KMS-11 (cell line): ENCODE measurements around the gene ADCYAP1.

Experiments
- H2AFZ ChIP-seq: fragments of 200-600 bp; sonication (generic); 2 replicates; pipeline ENCODE4 v1.6.1; 2016; ENCODE audit warnings: antibody characterized with exemption, mixed run types, low read depth
- H3K27ac ChIP-seq: fragments of 200-600 bp; sonication (generic); 2 replicates; pipeline ENCODE4 v1.6.1; 2016; ENCODE audit warnings: mild to moderate bottlenecking, mixed run types
- H3K27me3 ChIP-seq: fragments of 200-600 bp; sonication (generic); 2 replicates; pipeline ENCODE4 v1.6.1; 2017; ENCODE audit warnings: mild to moderate bottlenecking, low read depth, mixed run types, moderate library complexity; ENCODE audit not compliant: insufficient read depth
- H3K36me3 ChIP-seq: fragments of 200-600 bp; sonication (generic); 2 replicates; pipeline ENCODE4 v1.6.1; 2017; ENCODE audit warnings: mild to moderate bottlenecking, mixed run types; ENCODE audit not compliant: insufficient read depth
- H3K4me1 ChIP-seq: fragments of 200-600 bp; sonication (generic); 2 replicates; pipeline ENCODE4 v1.6.1; 2016; ENCODE audit warnings: mild to moderate bottlenecking, low read depth, mixed run types; ENCODE audit not compliant: poor library complexity, severe bottlenecking
- H3K4me2 ChIP-seq: fragments of 200-600 bp; sonication (generic); 2 replicates; pipeline ENCODE4 v1.7.0; 2016; ENCODE audit warnings: mild to moderate bottlenecking, mixed run types
- H3K4me3 ChIP-seq: fragments of 200-600 bp; sonication (generic); IDR thresholded peaks from 2 replicates; pipeline ENCODE4 v1.6.1; 2017; ENCODE audit warnings: low read depth, low read length, mixed read lengths; ENCODE audit not compliant: insufficient read depth
- H3K79me2 ChIP-seq: fragments of 200-600 bp; sonication (generic); 2 replicates; pipeline ENCODE4 v1.6.1; 2016; ENCODE audit warnings: low read depth, mixed run types; ENCODE audit not compliant: insufficient read depth
- H3K9ac ChIP-seq: fragments of 200-600 bp; sonication (generic); 2 replicates; pipeline ENCODE4 v1.6.1; 2016; ENCODE audit warnings: mild to moderate bottlenecking, mixed run types
- H4K20me1 ChIP-seq: fragments of 200-600 bp; sonication (generic); 2 replicates; pipeline ENCODE4 v1.6.1; 2016; ENCODE audit warnings: mild to moderate bottlenecking, mixed run types; ENCODE audit not compliant: insufficient read depth
- TF ChIP-seq, protein P1 (sequence below): fragments of 200-600 bp; sonication (generic); conservative IDR thresholded peaks from 2 replicates; pipeline ENCODE4 v1.6.1; 2017; ENCODE audit warnings: low read depth, mild to moderate bottlenecking, antibody characterized with exemption, low read length, moderate library complexity, mixed read lengths

Gene ADCYAP1

DNA sequence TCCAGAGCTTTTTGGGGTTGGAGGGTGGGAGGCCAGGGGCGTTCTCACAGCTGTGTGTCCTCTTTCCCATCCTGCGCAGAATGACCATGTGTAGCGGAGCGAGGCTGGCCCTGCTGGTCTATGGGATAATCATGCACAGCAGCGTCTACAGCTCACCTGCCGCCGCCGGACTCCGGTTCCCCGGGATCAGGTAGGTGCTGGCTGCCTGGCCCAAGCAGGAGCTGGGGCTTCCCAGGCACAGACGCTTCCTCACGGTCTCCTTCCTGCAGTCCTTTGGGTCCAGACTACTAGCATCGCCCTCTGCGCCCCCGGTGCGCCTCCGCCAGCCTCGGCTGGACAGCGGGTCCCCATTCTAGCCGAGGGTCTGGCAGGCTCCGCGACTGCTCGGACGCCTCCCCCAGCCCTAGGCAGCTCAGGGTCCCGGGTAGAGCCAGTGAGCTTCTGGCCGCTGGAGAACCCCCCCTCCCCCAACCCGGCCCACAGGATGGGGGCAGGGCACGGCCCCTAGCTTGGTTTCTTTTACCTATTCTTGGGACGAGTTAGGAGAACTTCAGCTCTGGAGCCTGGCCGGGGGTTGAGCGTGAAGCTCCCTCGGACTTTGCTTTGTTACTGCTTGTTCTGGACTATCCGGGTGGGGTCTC, 756 bp downstream of the ADCYAP1 start:
- Histone ChIP-seq H2AFZ (no peak overlapping the region), H3K9ac (no peak overlapping the region), H3K27me3 (no peaks in the 10 kb centered on the region), H4K20me1 (no peaks in the 10 kb centered on the region), H3K4me1 (peaks cover 4% of the 10 kb centered on the region), H3K27ac (no peak overlapping the region), H3K4me3 (no peak overlapping the region), H3K79me2 (no peaks in the 10 kb centered on the region), H3K4me2 (no peak overlapping the region), H3K36me3 (no peaks in the 10 kb centered on the region)
- TF ChIP-seq, protein P1, sequence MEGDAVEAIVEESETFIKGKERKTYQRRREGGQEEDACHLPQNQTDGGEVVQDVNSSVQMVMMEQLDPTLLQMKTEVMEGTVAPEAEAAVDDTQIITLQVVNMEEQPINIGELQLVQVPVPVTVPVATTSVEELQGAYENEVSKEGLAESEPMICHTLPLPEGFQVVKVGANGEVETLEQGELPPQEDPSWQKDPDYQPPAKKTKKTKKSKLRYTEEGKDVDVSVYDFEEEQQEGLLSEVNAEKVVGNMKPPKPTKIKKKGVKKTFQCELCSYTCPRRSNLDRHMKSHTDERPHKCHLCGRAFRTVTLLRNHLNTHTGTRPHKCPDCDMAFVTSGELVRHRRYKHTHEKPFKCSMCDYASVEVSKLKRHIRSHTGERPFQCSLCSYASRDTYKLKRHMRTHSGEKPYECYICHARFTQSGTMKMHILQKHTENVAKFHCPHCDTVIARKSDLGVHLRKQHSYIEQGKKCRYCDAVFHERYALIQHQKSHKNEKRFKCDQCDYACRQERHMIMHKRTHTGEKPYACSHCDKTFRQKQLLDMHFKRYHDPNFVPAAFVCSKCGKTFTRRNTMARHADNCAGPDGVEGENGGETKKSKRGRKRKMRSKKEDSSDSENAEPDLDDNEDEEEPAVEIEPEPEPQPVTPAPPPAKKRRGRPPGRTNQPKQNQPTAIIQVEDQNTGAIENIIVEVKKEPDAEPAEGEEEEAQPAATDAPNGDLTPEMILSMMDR = no peak

DNA sequence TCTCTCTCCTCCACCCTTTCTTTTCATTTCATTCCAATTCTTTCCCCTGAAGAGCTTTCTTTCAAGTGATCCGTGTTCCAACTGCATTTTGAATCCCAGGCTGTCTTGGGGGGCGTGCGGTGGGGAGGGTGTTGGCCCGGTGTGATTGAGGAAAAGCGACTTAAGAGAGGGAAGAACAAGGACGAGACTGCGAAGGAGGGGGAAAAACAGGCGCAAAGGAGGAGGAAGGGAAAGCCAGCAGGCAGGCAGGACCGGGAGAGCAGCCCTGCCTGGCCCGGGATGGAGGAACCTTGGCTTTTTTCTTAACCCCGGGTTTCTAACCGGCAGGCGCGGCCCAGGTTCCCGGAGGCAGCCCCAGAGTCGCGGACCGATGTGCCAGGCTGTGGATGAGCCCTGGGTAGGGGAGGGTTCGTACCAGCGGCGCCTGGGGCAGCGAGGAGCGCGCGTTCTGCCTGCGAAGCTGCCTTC, 1.3 kb downstream of the ADCYAP1 start:
- H3K9ac ChIP-seq = no peak overlapping the region
- no peaks in the 10 kb centered on the region for H4K20me1 ChIP-seq
- no peak overlapping the region for H2AFZ ChIP-seq
- no peak overlapping the region for H3K27ac ChIP-seq
- H3K79me2 ChIP-seq = no peaks in the 10 kb centered on the region
- no peak overlapping the region for H3K4me3 ChIP-seq
- no peaks in the 10 kb centered on the region for H3K27me3 ChIP-seq
- no peaks in the 10 kb centered on the region for H3K36me3 ChIP-seq
- TF ChIP-seq, protein P1 = no peak
- peaks cover 4% of the 10 kb centered on the region for H3K4me1 ChIP-seq
- no peak overlapping the region for H3K4me2 ChIP-seq

- TF ChIP-seq, protein P1 = no peak
- Histone ChIP-seq H4K20me1 (no peaks in the 10 kb centered on the region), H3K79me2 (no peaks in the 10 kb centered on the region), H3K36me3 (no peaks in the 10 kb centered on the region), H3K27me3 (no peaks in the 10 kb centered on the region), H3K4me1 (peaks cover 4% of the 10 kb centered on the region), H3K27ac (no peak overlapping the region), H3K9ac (no peak overlapping the region), H3K4me2 (peak overlapping the region; percentile 13; the same call in 1 of the 2 replicates), H2AFZ (peak overlapping the region; percentile 99), H3K4me3 (no peak overlapping the region)
These were observed 1.9 kb downstream of the ADCYAP1 start for GRCh38 chr18:906416-907114.

DNA sequence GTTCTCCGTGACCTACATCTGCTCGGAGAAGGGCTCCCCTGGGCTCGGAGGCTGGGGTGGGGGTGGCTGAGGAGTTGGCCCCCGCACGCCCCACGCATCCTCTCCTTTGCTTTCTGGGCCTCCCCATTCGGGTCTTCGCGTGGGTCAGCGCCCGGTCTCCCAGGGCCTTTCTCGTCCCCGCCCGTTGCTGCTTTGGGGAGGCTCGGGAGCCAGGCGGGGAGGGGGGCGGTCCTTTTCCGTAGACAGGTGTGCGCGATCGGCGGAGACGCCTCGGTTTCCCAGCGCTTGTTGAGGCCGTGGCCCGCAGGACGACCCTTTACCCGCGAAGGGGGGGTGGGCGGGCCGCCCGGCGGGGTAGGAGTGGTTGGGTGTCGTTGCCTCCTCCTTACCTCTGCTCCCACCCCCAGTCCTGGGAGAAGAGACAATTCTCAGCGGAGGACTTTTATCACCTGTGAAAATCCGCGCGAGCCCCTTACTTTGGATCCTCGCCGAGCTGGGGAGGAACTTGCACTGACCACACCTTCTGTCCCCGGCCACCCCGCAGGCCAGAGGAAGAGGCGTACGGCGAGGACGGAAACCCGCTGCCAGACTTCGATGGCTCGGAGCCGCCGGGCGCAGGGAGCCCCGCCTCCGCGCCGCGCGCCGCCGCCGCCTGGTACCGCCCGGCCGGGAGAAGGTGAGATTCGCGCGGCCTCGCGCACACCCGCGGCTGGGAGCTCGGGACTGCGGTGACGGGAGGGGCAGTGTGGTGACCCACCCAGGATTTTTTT, 2.6 kb downstream of the ADCYAP1 start:
- no peaks in the 10 kb centered on the region for H3K27me3 ChIP-seq
- peaks cover 4% of the 10 kb centered on the region for H3K4me1 ChIP-seq
- H4K20me1 ChIP-seq = no peaks in the 10 kb centered on the region
- no peak overlapping the region for H3K27ac ChIP-seq
- H3K4me2 ChIP-seq = peak overlapping the region; percentile 84; the same call in 1 of the 2 replicates
- H3K79me2 ChIP-seq = no peaks in the 10 kb centered on the region
- TF ChIP-seq, protein P1 = no peak
- no peaks in the 10 kb centered on the region for H3K36me3 ChIP-seq
- no peak overlapping the region for H3K4me3 ChIP-seq
- H2AFZ ChIP-seq = peak overlapping the region; percentile 99
- peak overlapping the region; percentile 38; the same call in 1 of the 2 replicates for H3K9ac ChIP-seq
